Ascending aorta (tissue), 2 donors: ENCODE results near the gene LHX3. TPM values are rescaled to one million over a fixed set of nuclear protein-coding genes. Genes with fewer than 3 reads are reported as not detected.

Experiments used
- DNase-seq, 2 donors: peaks; one replicate each; pipeline ENCODE4 v3.0.0-alpha.2; 2019; ENCODE audit warnings: low spot score in 2 of 2
- H3K27ac ChIP-seq, 2 donors: fragments of 200-600 bp; sonication (generic); one replicate each; pipeline ENCODE4 v1.5.1; 2016 to 2017; ENCODE audit warnings: mild to moderate bottlenecking in 1 of 2
- H3K27me3 ChIP-seq: fragments of 200-600 bp; sonication (generic); one replicate; pipeline ENCODE4 v1.5.1; 2017
- H3K36me3 ChIP-seq, 2 donors: fragments of 200-600 bp; sonication (generic); one replicate each; pipeline ENCODE4 v1.5.1; 2016
- H3K4me1 ChIP-seq, 2 donors: fragments of 200-600 bp; sonication (generic); one replicate each; pipeline ENCODE4 v1.5.1; 2016 to 2017; ENCODE audit warnings: mild to moderate bottlenecking in 1 of 2
- H3K4me3 ChIP-seq, 2 donors: fragments of 200-600 bp; sonication (generic); one replicate each; pipeline ENCODE4 v1.5.1; 2016 to 2017; ENCODE audit warnings: mild to moderate bottlenecking in 1 of 2
- H3K9me3 ChIP-seq, 2 donors: fragments of 200-600 bp; sonication (generic); one replicate each; pipeline ENCODE4 v1.5.1; 2016
- CTCF ChIP-seq, 3 experiments: fragments of 200-600 bp in 2 of 3; fragments of 450-650 bp in 1 of 3; sonication (generic) in 2 of 3; IDR thresholded peaks; one replicate each; pipeline ENCODE4 v1.5.1; 2016 to 2019; ENCODE audit warnings: antibody characterized with exemption in 3 of 3, mild to moderate bottlenecking in 1 of 3, moderate library complexity in 1 of 3
- intact Hi-C: fragments of 100-400 bp; cut with DNase I; formaldehyde crosslinking; loops from one replicate; pipeline ENCODE4 v1.15.1; 2023
- total RNA-seq: library from RNA; depleted of rRNA; stranded (reverse); fragments of >200 nt; gene quantifications from one replicate; pipeline ENCODE4 v1.1.0, GENCODE V29; 2016

LHX3 gene
- total RNA-seq, 1 donor from 2014 or later, result not detected

DNA sequence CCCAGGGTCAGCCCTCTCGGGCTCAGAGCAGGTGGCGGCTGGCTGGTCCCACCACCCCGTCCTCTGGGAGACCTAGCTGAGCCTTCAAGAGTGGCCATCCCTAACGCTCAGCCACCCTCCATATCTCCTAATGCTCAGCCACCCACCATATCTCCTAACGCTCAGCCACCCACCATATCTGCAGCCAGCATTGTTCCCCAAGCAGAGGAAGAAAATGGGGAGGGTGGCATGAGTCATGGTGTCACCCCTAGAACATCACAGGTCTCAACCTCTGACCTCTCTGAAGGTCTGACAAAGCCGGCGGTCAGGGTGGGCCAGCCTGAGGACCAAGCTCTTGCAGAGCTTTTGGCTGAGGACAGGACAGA is 14.7 kb downstream of the LHX3 start:
- intact Hi-C loops, result no loop called here
- H3K4me3 ChIP-seq, result no peak overlapping the region
- TF ChIP-seq CTCF (IDR thresholded peaks at IDR 0.05), result no peak
- H3K36me3 ChIP-seq, result no peaks in the 10 kb centered on the region
- H3K27me3 ChIP-seq, result peaks cover 21% of the 10 kb centered on the region
- no peaks in the 10 kb centered on the region for H3K9me3 ChIP-seq
- H3K27ac ChIP-seq, result no peak overlapping the region
- no peaks in the 10 kb centered on the region for H3K4me1 ChIP-seq
- DNase-seq, result no peak

GRCh38 chr9:136189394-136190236 is 15.3 kb downstream of the LHX3 start:
- H3K27me3 ChIP-seq, result peaks cover 19% of the 10 kb centered on the region
- TF ChIP-seq CTCF (IDR thresholded peaks at IDR 0.05), result no peak
- intact Hi-C loops, result no loop called here

GRCh38 chr9:136187683-136188586 is 17.0 kb downstream of the LHX3 start:
- no peak overlapping the region for H3K27ac ChIP-seq
- TF ChIP-seq CTCF (IDR thresholded peaks at IDR 0.05), result no peak
- no peak overlapping the region for H3K4me3 ChIP-seq
- no peaks in the 10 kb centered on the region for H3K9me3 ChIP-seq
- H3K27me3 ChIP-seq, result peaks cover 8% of the 10 kb centered on the region
- no peak for DNase-seq
- no peaks in the 10 kb centered on the region for H3K4me1 ChIP-seq
- intact Hi-C loops, result no loop called here
- no peaks in the 10 kb centered on the region for H3K36me3 ChIP-seq

More at GRCh38 chr9:136189394-136190236, 15.3 kb downstream of the LHX3 start:
- Histone ChIP-seq H3K36me3 (no peaks in the 10 kb centered on the region), H3K27ac (no peak overlapping the region), H3K4me1 (no peaks in the 10 kb centered on the region), H3K9me3 (no peaks in the 10 kb centered on the region), H3K4me3 (no peak overlapping the region)
- no peak for DNase-seq

- Histone ChIP-seq H3K9me3 (no peaks in the 10 kb centered on the region), H3K36me3 (no peaks in the 10 kb centered on the region), H3K4me1 (no peaks in the 10 kb centered on the region), H3K27ac (no peak overlapping the region), H3K27me3 (peaks cover under 1% of the 10 kb centered on the region), H3K4me3 (no peak overlapping the region)
- intact Hi-C loops, result no loop called here
- DNase-seq, result no peak
- no peak for TF ChIP-seq CTCF (IDR thresholded peaks at IDR 0.05)
Observed at GRCh38 chr9:136187197-136187596, 17.7 kb downstream of the LHX3 start.

GRCh38 chr9:136186386-136186785 is 18.5 kb downstream of the LHX3 start:
- TF ChIP-seq CTCF (IDR thresholded peaks at IDR 0.05), result no peak
- no peak for DNase-seq
- Histone ChIP-seq H3K27me3 (no peaks in the 10 kb centered on the region), H3K27ac (no peak overlapping the region), H3K4me3 (no peak overlapping the region), H3K36me3 (no peaks in the 10 kb centered on the region), H3K9me3 (no peaks in the 10 kb centered on the region), H3K4me1 (no peaks in the 10 kb centered on the region)
- intact Hi-C loops, result no loop called here
